AG08396 (cell line): ENCODE data around the gene NES.

Source experiments
- DNase-seq: peaks from one replicate; pipeline ENCODE4 v3.0.0; 2012; ENCODE audit warnings: low spot score, mixed read lengths

Gene NES

GRCh38 chr1:156619582-156619955 is 57.6 kb downstream of the NES start:
- DNase-seq, result no peak

GRCh38 chr1:156618853-156619581 is 58.2 kb downstream of the NES start, which contains the start of gene HAPLN2:
HAPLN2 (plus strand) TSS chr1:156619415; CDS start chr1:156623491, 4,076 bp downstream.
- no peak for DNase-seq
